K562 (cell line): ENCODE results near the gene CAV1. TPM values are rescaled to one million over a fixed set of nuclear protein-coding genes. Genes with fewer than 3 reads are reported as not detected.

Experiments used
- CBFB ChIP-seq: sonication (generic); formaldehyde crosslinking; IDR thresholded peaks from 2 replicates; pipeline ENCODE4 v1.4.0; 2020; ENCODE audit warnings: mild to moderate bottlenecking, missing genetic modification reagents
- CCAR2 ChIP-seq: fragments of 200-400 bp; formaldehyde crosslinking; IDR thresholded peaks from 2 replicates; pipeline ENCODE4 v1.6.1; 2017; ENCODE audit warnings: mild to moderate bottlenecking, low read depth, low read length
- ERF ChIP-seq: fragments of 450-650 bp; formaldehyde crosslinking; IDR thresholded peaks from 2 replicates; pipeline ENCODE4 v1.4.0; 2020; ENCODE audit warnings: mild to moderate bottlenecking, mixed read lengths
- NR2C1 ChIP-seq, 2 experiments: fragments of 450-650 bp; IDR thresholded peaks; 2 replicates each; pipeline ENCODE4 v1.6.1; 2017; ENCODE audit warnings: mild to moderate bottlenecking in 2 of 2, antibody characterized with exemption in 1 of 2, inconsistent platforms in 1 of 2, missing compliant biosample characterization in 1 of 2, missing genetic modification characterization in 1 of 2
- PTTG1 ChIP-seq: fragments of 450-650 bp; IDR thresholded peaks from 2 replicates; pipeline ENCODE4 v1.6.1; 2016; ENCODE audit warnings: low read depth, mild to moderate bottlenecking, missing genetic modification characterization, missing compliant biosample characterization
- RAD21 ChIP-seq, 2 experiments: fragments of 250-450 bp in 1 of 2; fragments of 450-650 bp in 1 of 2; sonication (Bioruptor Pico) in 1 of 2; formaldehyde crosslinking in 1 of 2; IDR thresholded peaks in 1 of 2; conservative IDR thresholded peaks in 1 of 2; 2 replicates each; pipeline versions ENCODE4 v1.4.0 to v1.8.0; 2020 to 2022; ENCODE audit warnings: mild to moderate bottlenecking in 2 of 2, moderate library complexity in 1 of 2
- RB1 ChIP-seq: fragments of 450-650 bp; IDR thresholded peaks from 2 replicates; pipeline ENCODE4 v1.6.1; 2017; ENCODE audit warnings: low read depth, mild to moderate bottlenecking
- RFX5 ChIP-seq: IDR thresholded peaks from 2 replicates; pipeline ENCODE4 v1.6.1; 2011; ENCODE audit warnings: low read depth, mild to moderate bottlenecking, improper control_type of control experiment, low read length
- SIN3B ChIP-seq: fragments of 450-650 bp; IDR thresholded peaks from 2 replicates; pipeline ENCODE4 v1.6.1; 2017; ENCODE audit warnings: low read depth, mild to moderate bottlenecking, moderate library complexity
- SMC3 ChIP-seq: conservative IDR thresholded peaks from 2 replicates; pipeline ENCODE4 v1.6.1; 2011; ENCODE audit warnings: low read depth, low read length, improper control_type of control experiment; ENCODE audit not compliant: insufficient read depth
- SOX6 ChIP-seq: fragments of 450-650 bp; IDR thresholded peaks from 2 replicates; pipeline ENCODE4 v1.6.1; 2014; ENCODE audit warnings: mild to moderate bottlenecking
- STAG1 ChIP-seq: sonication (generic); formaldehyde crosslinking; IDR thresholded peaks from 2 replicates; pipeline ENCODE4 v1.5.0; 2020; ENCODE audit warnings: missing genetic modification reagents, borderline replicate concordance
- ZFP36 ChIP-seq: fragments of 150-350 bp; IDR thresholded peaks from 2 replicates; pipeline ENCODE4 v1.6.1; 2018; ENCODE audit warnings: low read length, low read depth; ENCODE audit not compliant: partially characterized antibody
- ZNF311 ChIP-seq: fragments of 250-450 bp; sonication (Bioruptor Pico); IDR thresholded peaks from 2 replicates; pipeline ENCODE4 v1.4.0; 2020; ENCODE audit warnings: mild to moderate bottlenecking, moderate library complexity
- ZNF764 ChIP-seq: fragments of 250-450 bp; sonication (Bioruptor Pico); IDR thresholded peaks from 2 replicates; pipeline ENCODE4 v1.4.0; 2020; ENCODE audit warnings: low read depth, mild to moderate bottlenecking, moderate library complexity
- polyA plus RNA-seq, 8 experiments: library from polyadenylated mRNA; depleted of rRNA in 4 of 8; stranded (reverse) in 5 of 8; unstranded in 3 of 8; fragments of >200 nt; fragmentation: Nextera tagmentation in 2 of 8; fragmentation: Illumina TruSeq in 1 of 8; extraction: Ambion mirVana in 2 of 8; extraction: Trizol in 1 of 8; gene quantifications; 2 replicates each; pipeline versions ENCODE4 v1.2.1 to v1.2.3, GENCODE V29; 2011 to 2014; ENCODE audit warnings: inconsistent platforms in 1 of 8, missing spikeins in 1 of 8
- total RNA-seq, 7 experiments: library from RNA; depleted of rRNA in 6 of 7; stranded (reverse); fragments of >200 nt in 6 of 7; fragmentation: Illumina TruSeq in 2 of 7; extraction: Trizol in 2 of 7; gene quantifications; 2 replicates each; pipeline versions ENCODE4 v1.2.1 to v1.2.3, GENCODE V29; 2011 to 2021; ENCODE audit warnings: low replicate concordance in 1 of 7
- TF ChIP-seq, protein P1 (sequence below): fragments of 450-650 bp; formaldehyde crosslinking; IDR thresholded peaks from 2 replicates; pipeline ENCODE4 v1.4.0; 2020; ENCODE audit warnings: mild to moderate bottlenecking, moderate library complexity
- TF ChIP-seq, protein P2 (sequence below), 2 experiments: fragments of 450-650 bp; formaldehyde crosslinking in 1 of 2; IDR thresholded peaks; 2 replicates each; pipeline versions ENCODE4 v1.4.0 to v1.6.1; 2014 to 2020; ENCODE audit warnings: mild to moderate bottlenecking in 2 of 2, borderline replicate concordance in 1 of 2, low read depth in 1 of 2

CAV1 gene
- total and polyA plus RNA-seq, 9 of the 15 experiments (the other 6 are each of a cell fraction or from before 2014, with no cell fraction given), result 0.08 to 1.5 (median 0.63) TPM

DNA sequence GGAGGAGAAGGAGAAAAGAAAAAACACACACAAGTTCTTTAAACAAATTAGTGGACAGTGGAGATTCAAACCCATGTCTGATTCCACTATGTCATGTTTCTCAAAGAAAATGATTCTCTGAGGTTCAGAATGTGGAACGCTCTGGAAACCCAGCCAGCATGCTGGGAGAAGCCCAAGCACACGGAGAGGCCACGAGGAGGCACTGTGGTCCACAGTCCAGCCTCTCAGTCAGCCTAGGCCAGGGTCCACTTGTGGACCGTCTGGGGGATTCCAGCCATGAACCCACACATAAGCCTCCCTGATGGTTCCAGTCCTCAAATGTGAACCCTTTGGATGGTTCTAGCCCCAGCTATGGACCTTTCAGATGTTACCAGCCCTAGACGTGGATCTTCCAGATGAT is 73.4 kb downstream of the CAV1 start (continued):
- TF ChIP-seq PTTG1 (tag) (no peak), SOX6 (0 out of 2 replicates have a peak, but pooled peaks have one; percentile 13), RFX5 (no peak), CCAR2 (no peak), STAG1 (CRISPR knock-in tag) (peak; percentile 81; the same call in 1 of the 2 replicates), SIN3B (no peak), CBFB (CRISPR knock-in tag) (no peak), ZFP36 (peak; percentile 13), SMC3 (peak; percentile 72; the same call in 1 of the 2 replicates), RB1 (peak; percentile 28; the same call in 1 of the 2 replicates), RAD21 (CRISPR knock-in tag; conservative IDR thresholded peaks at IDR 0.05 in 1 of 2, IDR thresholded peaks at IDR 0.05 in 1 of 2) (peak; percentile 89 to 92), ZNF311 (CRISPR knock-in tag) (no peak), ZNF764 (CRISPR knock-in tag) (0 out of 2 replicates have a peak, but pooled peaks have one; percentile 79), ERF (no peak), NR2C1 (IDR thresholded peaks at IDR 0.05) (no peak), NR2C1 (tag; IDR thresholded peaks at IDR 0.05) (no peak)
- TF ChIP-seq, protein P1, sequence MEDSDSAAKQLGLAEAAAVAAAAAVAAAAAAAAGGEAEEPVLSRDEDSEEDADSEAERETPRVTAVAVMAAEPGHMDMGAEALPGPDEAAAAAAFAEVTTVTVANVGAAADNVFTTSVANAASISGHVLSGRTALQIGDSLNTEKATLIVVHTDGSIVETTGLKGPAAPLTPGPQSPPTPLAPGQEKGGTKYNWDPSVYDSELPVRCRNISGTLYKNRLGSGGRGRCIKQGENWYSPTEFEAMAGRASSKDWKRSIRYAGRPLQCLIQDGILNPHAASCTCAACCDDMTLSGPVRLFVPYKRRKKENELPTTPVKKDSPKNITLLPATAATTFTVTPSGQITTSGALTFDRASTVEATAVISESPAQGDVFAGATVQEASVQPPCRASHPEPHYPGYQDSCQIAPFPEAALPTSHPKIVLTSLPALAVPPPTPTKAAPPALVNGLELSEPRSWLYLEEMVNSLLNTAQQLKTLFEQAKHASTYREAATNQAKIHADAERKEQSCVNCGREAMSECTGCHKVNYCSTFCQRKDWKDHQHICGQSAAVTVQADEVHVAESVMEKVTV (CRISPR knock-in tag), result peak; percentile 84
- TF ChIP-seq, protein P2, sequence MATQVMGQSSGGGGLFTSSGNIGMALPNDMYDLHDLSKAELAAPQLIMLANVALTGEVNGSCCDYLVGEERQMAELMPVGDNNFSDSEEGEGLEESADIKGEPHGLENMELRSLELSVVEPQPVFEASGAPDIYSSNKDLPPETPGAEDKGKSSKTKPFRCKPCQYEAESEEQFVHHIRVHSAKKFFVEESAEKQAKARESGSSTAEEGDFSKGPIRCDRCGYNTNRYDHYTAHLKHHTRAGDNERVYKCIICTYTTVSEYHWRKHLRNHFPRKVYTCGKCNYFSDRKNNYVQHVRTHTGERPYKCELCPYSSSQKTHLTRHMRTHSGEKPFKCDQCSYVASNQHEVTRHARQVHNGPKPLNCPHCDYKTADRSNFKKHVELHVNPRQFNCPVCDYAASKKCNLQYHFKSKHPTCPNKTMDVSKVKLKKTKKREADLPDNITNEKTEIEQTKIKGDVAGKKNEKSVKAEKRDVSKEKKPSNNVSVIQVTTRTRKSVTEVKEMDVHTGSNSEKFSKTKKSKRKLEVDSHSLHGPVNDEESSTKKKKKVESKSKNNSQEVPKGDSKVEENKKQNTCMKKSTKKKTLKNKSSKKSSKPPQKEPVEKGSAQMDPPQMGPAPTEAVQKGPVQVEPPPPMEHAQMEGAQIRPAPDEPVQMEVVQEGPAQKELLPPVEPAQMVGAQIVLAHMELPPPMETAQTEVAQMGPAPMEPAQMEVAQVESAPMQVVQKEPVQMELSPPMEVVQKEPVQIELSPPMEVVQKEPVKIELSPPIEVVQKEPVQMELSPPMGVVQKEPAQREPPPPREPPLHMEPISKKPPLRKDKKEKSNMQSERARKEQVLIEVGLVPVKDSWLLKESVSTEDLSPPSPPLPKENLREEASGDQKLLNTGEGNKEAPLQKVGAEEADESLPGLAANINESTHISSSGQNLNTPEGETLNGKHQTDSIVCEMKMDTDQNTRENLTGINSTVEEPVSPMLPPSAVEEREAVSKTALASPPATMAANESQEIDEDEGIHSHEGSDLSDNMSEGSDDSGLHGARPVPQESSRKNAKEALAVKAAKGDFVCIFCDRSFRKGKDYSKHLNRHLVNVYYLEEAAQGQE (IDR thresholded peaks at IDR 0.05; ENCODE audit: borderline replicate concordance), result peak; percentile 82
- TF ChIP-seq, protein P2 (CRISPR knock-in tag; IDR thresholded peaks at IDR 0.05; ENCODE audit: low read depth), result no peak
